ENCODE measurements around the gene HCAR1. TPM values are rescaled to one million over a fixed set of nuclear protein-coding genes. Genes with fewer than 3 reads are reported as not detected.

HCAR1 gene, protein sequence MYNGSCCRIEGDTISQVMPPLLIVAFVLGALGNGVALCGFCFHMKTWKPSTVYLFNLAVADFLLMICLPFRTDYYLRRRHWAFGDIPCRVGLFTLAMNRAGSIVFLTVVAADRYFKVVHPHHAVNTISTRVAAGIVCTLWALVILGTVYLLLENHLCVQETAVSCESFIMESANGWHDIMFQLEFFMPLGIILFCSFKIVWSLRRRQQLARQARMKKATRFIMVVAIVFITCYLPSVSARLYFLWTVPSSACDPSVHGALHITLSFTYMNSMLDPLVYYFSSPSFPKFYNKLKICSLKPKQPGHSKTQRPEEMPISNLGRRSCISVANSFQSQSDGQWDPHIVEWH
- 0.02 to 0.05 TPM (median 0.03 TPM) in 4 of 5 replicates, not detected in the other for total RNA-seq (2022; extraction: Qiagen RNA extraction; ENCODE audit: low read depth)

GRCh38 chr12:122730215-122731014 is at the start of gene HCAR1:
HCAR1 (minus strand) TSS chr12:122730844; CDS start chr12:122730339, 505 bp downstream.

DNA sequence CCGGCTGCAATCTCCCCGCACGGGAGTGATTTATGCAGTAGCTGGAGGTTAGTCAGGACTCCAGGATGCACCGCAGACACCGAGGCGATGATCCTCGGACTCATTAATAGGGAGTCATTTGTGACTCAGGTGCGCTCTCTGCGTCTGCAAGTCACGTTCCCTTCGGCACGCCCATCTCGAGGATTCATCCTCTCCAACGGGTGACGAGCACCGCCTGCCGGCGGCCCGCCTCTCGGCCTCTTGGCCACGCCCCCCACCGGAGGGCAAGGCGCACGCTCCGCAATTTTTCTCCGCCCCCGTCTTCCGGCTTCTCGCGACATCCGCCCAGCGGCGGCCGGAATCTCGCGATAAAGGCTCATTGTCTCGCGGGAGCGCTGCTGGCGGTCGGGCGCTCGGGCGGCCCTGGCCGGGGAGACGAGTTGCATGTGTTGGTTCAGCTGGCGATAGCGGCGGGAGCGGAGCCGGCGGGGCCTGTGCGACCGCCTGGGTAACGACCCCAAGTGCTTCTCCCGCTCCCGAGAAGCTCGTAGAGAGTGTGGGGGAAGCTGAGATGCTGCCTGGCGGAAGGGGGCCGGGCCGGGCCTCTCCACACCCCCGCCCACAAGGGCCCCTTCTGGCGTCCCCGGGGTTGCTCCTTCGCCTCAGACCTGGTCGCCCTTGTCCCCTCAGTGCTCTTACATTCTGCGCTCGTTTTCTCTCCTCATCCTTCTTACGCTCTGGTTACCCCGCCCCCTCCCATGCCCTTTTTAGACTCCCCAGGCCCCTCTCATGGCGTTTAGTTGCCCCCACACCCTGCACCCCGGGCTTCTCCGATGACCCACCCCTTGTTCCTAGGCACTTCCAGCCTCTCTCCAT is 22.0 kb upstream of the HCAR1 start, which contains the start of gene DENR:
DENR (plus strand) TSS at position 361 of the 855 bp plus-strand sequence. CDS start 878 bp downstream, outside the sequence.

DNA sequence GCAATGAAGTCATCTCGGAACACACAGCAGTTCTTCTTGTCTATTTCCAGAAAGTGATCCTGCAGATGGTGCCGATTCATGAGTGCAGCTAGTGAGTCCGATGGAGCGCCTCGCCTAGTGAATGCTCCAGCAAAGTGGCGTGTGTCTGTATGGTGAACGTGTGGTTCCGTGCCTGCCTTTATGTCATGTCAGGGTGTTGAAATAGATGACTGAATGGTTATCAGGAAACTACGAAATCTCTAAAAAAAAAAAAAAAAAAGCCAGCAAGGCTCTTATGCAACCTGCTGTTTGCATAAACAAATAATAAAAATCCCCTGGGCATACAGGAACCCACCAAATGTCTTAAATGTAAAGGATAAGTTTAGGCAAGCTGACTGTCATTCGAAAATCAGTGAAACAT is 14.0 kb downstream of the HCAR1 start, which contains the start of gene HCAR3:
HCAR3 (minus strand) TSS at position 154 of the 400 bp plus-strand sequence; CDS start at position 80, 74 bp downstream.

GRCh38 chr12:122702890-122703611 is 27.6 kb downstream of the HCAR1 start, which contains the start of gene HCAR2:
HCAR2 (minus strand) TSS chr12:122703357; CDS start chr12:122703283, 74 bp downstream.

Other genes with a start within 250 kb of the HCAR1 start
- gene ZCCHC8, start 229.9 kb downstream of the HCAR1 start, total RNA-seq (2022; extraction: Qiagen RNA extraction; ENCODE audit: low read depth), result 25.7 to 27.5 TPM (median 26.4 TPM) in 5 replicates
- 52.3 to 76.3 TPM (median 56.7 TPM) in 5 replicates for gene RSRC2, start 203.9 kb downstream of the HCAR1 start, total RNA-seq (2022; extraction: Qiagen RNA extraction; ENCODE audit: low read depth)
- 20.6 to 25.7 TPM (median 23.9 TPM) in 5 replicates for gene KNTC1, start 203.6 kb downstream of the HCAR1 start, total RNA-seq (2022; extraction: Qiagen RNA extraction; ENCODE audit: low read depth)
- 0.26 to 0.78 TPM (median 0.30 TPM) in 5 replicates for gene HCAR2, start 27.5 kb downstream of the HCAR1 start, total RNA-seq (2022; extraction: Qiagen RNA extraction; ENCODE audit: low read depth)
- gene HCAR3, start 14.0 kb downstream of the HCAR1 start, total RNA-seq (2022; extraction: Qiagen RNA extraction; ENCODE audit: low read depth), result 0.22 to 0.47 TPM (median 0.30 TPM) in 4 of 5 replicates, not detected in the other
- 57.1 to 71.4 TPM (median 60.7 TPM) in 5 replicates for gene DENR, start 22.0 kb upstream of the HCAR1 start, total RNA-seq (2022; extraction: Qiagen RNA extraction; ENCODE audit: low read depth)
- gene CCDC62, start 43.7 kb upstream of the HCAR1 start, total RNA-seq (2022; extraction: Qiagen RNA extraction; ENCODE audit: low read depth), result 0.04 to 0.09 TPM (median 0.06 TPM) in 4 of 5 replicates, not detected in the other
- 11.0 to 13.0 TPM (median 11.3 TPM) in 5 replicates for gene HIP1R, start 104.6 kb upstream of the HCAR1 start, total RNA-seq (2022; extraction: Qiagen RNA extraction; ENCODE audit: low read depth)
- 30.6 to 36.3 TPM (median 33.7 TPM) in 5 replicates for gene VPS37B, start 165.3 kb upstream of the HCAR1 start, total RNA-seq (2022; extraction: Qiagen RNA extraction; ENCODE audit: low read depth)
- 6.8 to 9.3 TPM (median 8.8 TPM) in 5 replicates for gene ABCB9, start 235.6 kb upstream of the HCAR1 start, total RNA-seq (2022; extraction: Qiagen RNA extraction; ENCODE audit: low read depth)
- gene OGFOD2, start 244.4 kb upstream of the HCAR1 start, total RNA-seq (2022; extraction: Qiagen RNA extraction; ENCODE audit: low read depth), result 12.8 to 17.7 TPM (median 16.8 TPM) in 5 replicates
- gene ARL6IP4, start 249.8 kb upstream of the HCAR1 start, total RNA-seq (2022; extraction: Qiagen RNA extraction; ENCODE audit: low read depth), result 207 to 248 TPM (median 247 TPM) in 5 replicates

Data from A549 treated with CpdA at 1 μM for 4 hours (cell line).